ENCODE measurements around the gene ROM1.

The ROM1 gene

GRCh38 chr11:62600367-62601121 is 12.5 kb upstream of the ROM1 start:
- no peak for TF ChIP-seq GATA2 (IDR thresholded peaks at IDR 0.05; ENCODE audit: low read depth, low read length)
- no peak for TF ChIP-seq GATA3 (IDR thresholded peaks at IDR 0.05; ENCODE audit: low read depth, low read length)

GRCh38 chr11:62601122-62601371 is 12.0 kb upstream of the ROM1 start:
- no peak for TF ChIP-seq GATA2 (IDR thresholded peaks at IDR 0.05; ENCODE audit: low read depth, low read length)
- TF ChIP-seq GATA3 (IDR thresholded peaks at IDR 0.05; ENCODE audit: low read depth, low read length) = no peak

- TF ChIP-seq GATA3 (IDR thresholded peaks at IDR 0.05; ENCODE audit: low read depth, low read length) = no peak
- TF ChIP-seq GATA2 (IDR thresholded peaks at IDR 0.05; ENCODE audit: low read depth, low read length) = no peak
Measured at GRCh38 chr11:62601372-62602140, 11.5 kb upstream of the ROM1 start, which contains the start of gene MTA2. Gene MTA2, minus strand, starts transcription at chr11:62601865. Its CDS starts 415 bp downstream, at chr11:62601450.

GRCh38 chr11:62602141-62603071 is 10.7 kb upstream of the ROM1 start:
- TF ChIP-seq GATA2 (IDR thresholded peaks at IDR 0.05; ENCODE audit: low read depth, low read length) (no peak), GATA3 (IDR thresholded peaks at IDR 0.05; ENCODE audit: low read depth, low read length) (no peak)

GRCh38 chr11:62603072-62603408 is 10.0 kb upstream of the ROM1 start:
- TF ChIP-seq GATA3 (IDR thresholded peaks at IDR 0.05; ENCODE audit: low read depth, low read length) (no peak), GATA2 (IDR thresholded peaks at IDR 0.05; ENCODE audit: low read depth, low read length) (no peak)

- no peak for TF ChIP-seq GATA3 (IDR thresholded peaks at IDR 0.05; ENCODE audit: low read depth, low read length)
- no peak for TF ChIP-seq GATA2 (IDR thresholded peaks at IDR 0.05; ENCODE audit: low read depth, low read length)
Measured at GRCh38 chr11:62603776-62604299, 9.2 kb upstream of the ROM1 start.

GRCh38 chr11:62604460-62605120 is 8.5 kb upstream of the ROM1 start:
- TF ChIP-seq GATA2 (IDR thresholded peaks at IDR 0.05; ENCODE audit: low read depth, low read length) = no peak
- no peak for TF ChIP-seq GATA3 (IDR thresholded peaks at IDR 0.05; ENCODE audit: low read depth, low read length)

GRCh38 chr11:62605467-62605866 is 7.6 kb upstream of the ROM1 start:
- TF ChIP-seq GATA2 (IDR thresholded peaks at IDR 0.05; ENCODE audit: low read depth, low read length) (no peak), GATA3 (IDR thresholded peaks at IDR 0.05; ENCODE audit: low read depth, low read length) (no peak)

GRCh38 chr11:62605902-62606301 is 7.2 kb upstream of the ROM1 start:
- TF ChIP-seq GATA3 (IDR thresholded peaks at IDR 0.05; ENCODE audit: low read depth, low read length) = no peak
- TF ChIP-seq GATA2 (IDR thresholded peaks at IDR 0.05; ENCODE audit: low read depth, low read length) = no peak

- TF ChIP-seq GATA3 (IDR thresholded peaks at IDR 0.05; ENCODE audit: low read depth, low read length) (no peak), GATA2 (IDR thresholded peaks at IDR 0.05; ENCODE audit: low read depth, low read length) (no peak)
Measured at GRCh38 chr11:62607714-62608113, 5.3 kb upstream of the ROM1 start.

- TF ChIP-seq GATA2 (IDR thresholded peaks at IDR 0.05; ENCODE audit: low read depth, low read length) (no peak), GATA3 (IDR thresholded peaks at IDR 0.05; ENCODE audit: low read depth, low read length) (no peak)
Measured at GRCh38 chr11:62608776-62609175, 4.3 kb upstream of the ROM1 start.

GRCh38 chr11:62610403-62610802 is 2.7 kb upstream of the ROM1 start:
- no peak for TF ChIP-seq GATA2 (IDR thresholded peaks at IDR 0.05; ENCODE audit: low read depth, low read length)
- TF ChIP-seq GATA3 (IDR thresholded peaks at IDR 0.05; ENCODE audit: low read depth, low read length) = no peak

GRCh38 chr11:62610814-62611704 is 2.0 kb upstream of the ROM1 start:
- TF ChIP-seq GATA3 (IDR thresholded peaks at IDR 0.05; ENCODE audit: low read depth, low read length) = no peak
- TF ChIP-seq GATA2 (IDR thresholded peaks at IDR 0.05; ENCODE audit: low read depth, low read length) = no peak

Data from SH-SY5Y (cell line).